HepG2 (cell line): ENCODE results near the gene ADM.

Experiments used
- CEBPB ChIP-seq: IDR thresholded peaks from 2 replicates; pipeline ENCODE4 v1.6.1; 2011; ENCODE audit warnings: low read depth, low read length, improper control_type of control experiment, borderline replicate concordance
- EEA1 ChIP-seq: sonication (generic); formaldehyde crosslinking; IDR thresholded peaks from 2 replicates; pipeline ENCODE4 v1.5.1; 2020; ENCODE audit warnings: mild to moderate bottlenecking, missing genetic modification reagents, borderline replicate concordance
- IKZF1 ChIP-seq: fragments of 450-650 bp; IDR thresholded peaks from 2 replicates; pipeline ENCODE4 v1.7.1; 2016
- KDM4B ChIP-seq: sonication (generic); formaldehyde crosslinking; IDR thresholded peaks from 2 replicates; pipeline ENCODE4 v1.4.0; 2020; ENCODE audit warnings: missing genetic modification reagents
- POLR2A ChIP-seq, 2 experiments: IDR thresholded peaks; 2 replicates each; pipeline ENCODE4 v1.6.1; 2011; ENCODE audit warnings: low read depth in 2 of 2, low read length in 2 of 2, mild to moderate bottlenecking in 1 of 2, moderate library complexity in 1 of 2; ENCODE audit not compliant: insufficient read depth in 1 of 2
- RFX3 ChIP-seq: IDR thresholded peaks from 2 replicates; pipeline ENCODE4 v1.6.1; 2016; ENCODE audit warnings: missing biosample characterization, missing genetic modification reagents
- RFX5 ChIP-seq: IDR thresholded peaks from 2 replicates; pipeline ENCODE4 v1.6.1; 2011; ENCODE audit warnings: low read depth, low read length, improper control_type of control experiment
- SNAPC5 ChIP-seq: sonication (generic); formaldehyde crosslinking; IDR thresholded peaks from 2 replicates; pipeline ENCODE4 v1.8.1; 2023; ENCODE audit warnings: mild to moderate bottlenecking, missing genetic modification reagents, borderline replicate concordance
- ZNF207 ChIP-seq: fragments of 450-650 bp; IDR thresholded peaks from 2 replicates; pipeline ENCODE4 v1.6.1; 2016; ENCODE audit warnings: antibody characterized with exemption, borderline replicate concordance
- ZNF224 ChIP-seq: sonication (generic); formaldehyde crosslinking; IDR thresholded peaks from 2 replicates; pipeline ENCODE4 v1.5.0; 2020; ENCODE audit warnings: mild to moderate bottlenecking, missing genetic modification reagents
- ZNF274 ChIP-seq: sonication (generic); formaldehyde crosslinking; IDR thresholded peaks from 2 replicates; pipeline ENCODE4 v1.5.1; 2020; ENCODE audit warnings: mild to moderate bottlenecking, missing genetic modification reagents

- TF ChIP-seq CEBPB (no peak), ZNF274 (CRISPR knock-in tag) (no peak), RFX3 (CRISPR knock-in tag) (no peak), ZNF207 (no peak), IKZF1 (no peak), EEA1 (CRISPR knock-in tag) (no peak), ZNF224 (no peak), RFX5 (no peak), SNAPC5 (no peak), KDM4B (CRISPR knock-in tag) (no peak), POLR2A (IDR thresholded peaks at IDR 0.05; ENCODE audit: insufficient read depth in 1 of 2, low read depth in 2 of 2, low read length in 2 of 2) (no peak)
Measured at GRCh38 chr11:10301656-10302358, 3.1 kb upstream of the ADM start.
